Ishikawa (cell line): Measurements from ENCODE around the gene PLAGL1.

Experiments used
- EP300 ChIP-seq: IDR thresholded peaks from 2 replicates; pipeline ENCODE4 v1.6.1; 2012; ENCODE audit warnings: borderline replicate concordance
- MAX ChIP-seq: IDR thresholded peaks from 2 replicates; pipeline ENCODE4 v1.6.1; 2012
- RAD21 ChIP-seq: IDR thresholded peaks from 2 replicates; pipeline ENCODE4 v1.6.1; 2012; ENCODE audit warnings: low read depth
- TEAD4 ChIP-seq: IDR thresholded peaks from 2 replicates; pipeline ENCODE4 v1.6.1; 2012
- ZBTB7A ChIP-seq: IDR thresholded peaks from 2 replicates; pipeline ENCODE4 v1.6.1; 2012; ENCODE audit warnings: low read depth

- no peak for TF ChIP-seq TEAD4
- no peak for TF ChIP-seq EP300
- no peak for TF ChIP-seq MAX
- TF ChIP-seq RAD21 = no peak
- no peak for TF ChIP-seq ZBTB7A
These were observed 14.0 kb downstream of the PLAGL1 start for GRCh38 chr6:143993965-143994646.
